Coronary artery (tissue), 2 donors: Measurements from ENCODE around the gene PNCK.
A peak's percentile ranks its signal among the peaks of the same experiment; 100 is the strongest.

Experiments used
- DNase-seq: peaks from one replicate; pipeline ENCODE4 v3.0.0-alpha.2; 2017; ENCODE audit warnings: low spot score
- H3K27ac ChIP-seq, 2 donors: fragments of 200-600 bp; sonication (generic); one replicate each; pipeline ENCODE4 v1.5.1; 2016 to 2019
- H3K4me3 ChIP-seq: fragments of 200-600 bp; sonication (generic); 2 replicates; pipeline ENCODE4 v1.5.1; 2016; ENCODE audit warnings: mild to moderate bottlenecking, moderate library complexity
- TF ChIP-seq, protein P1 (sequence below): fragments of 200-600 bp; sonication (generic); IDR thresholded peaks from one replicate; pipeline ENCODE4 v1.5.1; 2019; ENCODE audit warnings: antibody characterized with exemption

Gene PNCK

DNA sequence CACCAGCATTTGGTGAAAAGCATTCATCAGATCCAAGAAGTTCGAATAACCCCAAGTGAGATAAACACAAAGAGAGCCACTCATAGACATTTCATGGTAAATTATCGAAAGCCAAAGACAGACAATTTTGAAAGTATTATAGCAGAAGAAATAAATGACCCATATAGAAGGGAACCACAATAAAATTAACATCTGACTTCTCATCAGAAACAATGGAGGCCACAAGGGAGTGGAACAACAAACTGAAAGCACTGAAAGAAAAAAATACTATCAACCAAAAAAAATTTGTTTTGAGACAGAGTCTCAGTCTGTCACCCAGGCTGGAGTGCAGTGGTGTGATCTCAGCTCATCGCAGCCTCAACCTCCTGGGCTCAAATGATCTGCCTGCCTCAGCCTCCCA, 14.3 kb downstream of the PNCK start:
- H3K4me3 ChIP-seq, result no peak overlapping the region
- DNase-seq, result no peak
- TF ChIP-seq, protein P1, sequence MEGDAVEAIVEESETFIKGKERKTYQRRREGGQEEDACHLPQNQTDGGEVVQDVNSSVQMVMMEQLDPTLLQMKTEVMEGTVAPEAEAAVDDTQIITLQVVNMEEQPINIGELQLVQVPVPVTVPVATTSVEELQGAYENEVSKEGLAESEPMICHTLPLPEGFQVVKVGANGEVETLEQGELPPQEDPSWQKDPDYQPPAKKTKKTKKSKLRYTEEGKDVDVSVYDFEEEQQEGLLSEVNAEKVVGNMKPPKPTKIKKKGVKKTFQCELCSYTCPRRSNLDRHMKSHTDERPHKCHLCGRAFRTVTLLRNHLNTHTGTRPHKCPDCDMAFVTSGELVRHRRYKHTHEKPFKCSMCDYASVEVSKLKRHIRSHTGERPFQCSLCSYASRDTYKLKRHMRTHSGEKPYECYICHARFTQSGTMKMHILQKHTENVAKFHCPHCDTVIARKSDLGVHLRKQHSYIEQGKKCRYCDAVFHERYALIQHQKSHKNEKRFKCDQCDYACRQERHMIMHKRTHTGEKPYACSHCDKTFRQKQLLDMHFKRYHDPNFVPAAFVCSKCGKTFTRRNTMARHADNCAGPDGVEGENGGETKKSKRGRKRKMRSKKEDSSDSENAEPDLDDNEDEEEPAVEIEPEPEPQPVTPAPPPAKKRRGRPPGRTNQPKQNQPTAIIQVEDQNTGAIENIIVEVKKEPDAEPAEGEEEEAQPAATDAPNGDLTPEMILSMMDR, result no peak
- H3K27ac ChIP-seq, result no peak overlapping the region

GRCh38 chrX:153657161-153657560, 16.5 kb downstream of the PNCK start:
- DNase-seq, result peak; percentile 50
- Histone ChIP-seq H3K4me3 (no peak overlapping the region), H3K27ac (no peak overlapping the region)
- TF ChIP-seq, protein P1, result no peak

- TF ChIP-seq, protein P1, result no peak
- H3K27ac ChIP-seq, result no peak overlapping the region
- no peak overlapping the region for H3K4me3 ChIP-seq
- no peak for DNase-seq
Observed at GRCh38 chrX:153653556-153653955, 20.1 kb downstream of the PNCK start.

GRCh38 chrX:153651540-153652079, 22.0 kb downstream of the PNCK start:
- DNase-seq, result no peak
- H3K4me3 ChIP-seq, result no peak overlapping the region
- no peak overlapping the region for H3K27ac ChIP-seq
- TF ChIP-seq, protein P1, result no peak

GRCh38 chrX:153650959-153651358, 22.7 kb downstream of the PNCK start:
- no peak for DNase-seq
- Histone ChIP-seq H3K27ac (no peak overlapping the region), H3K4me3 (no peak overlapping the region)
- TF ChIP-seq, protein P1, result no peak

- TF ChIP-seq, protein P1, result no peak
- H3K27ac ChIP-seq, result no peak overlapping the region
- DNase-seq, result no peak
- no peak overlapping the region for H3K4me3 ChIP-seq
Observed at GRCh38 chrX:153649915-153650782, 23.5 kb downstream of the PNCK start.
